Measurements from ENCODE around the gene SH2D6. TPM values are rescaled to one million over a fixed set of nuclear protein-coding genes. Genes with fewer than 3 reads are reported as not detected.

SH2D6 gene
- total and polyA plus RNA-seq, 9 of the 15 experiments (the other 6 are each of a cell fraction or from before 2014, with no cell fraction given) = 0.07 to 0.76 (median 0.33) TPM; not detected in 2

GRCh38 chr2:85388878-85389538 lies 29.5 kb upstream of the SH2D6 start:
- BruUV-seq (replicated peaks) = no TSS peak
- intact Hi-C loops (cut with micrococcal nuclease) = no loop called here
- ChIA-PET POLR2A (interaction anchor here (0.7 to 63.9 kb wide), 5 partner anchors 17 to 157 kb away, joined by 3 to 1576 read pairs (median 3); partner anchors contain the start of gene MAT2A), CTCF (ENCODE audit: low intra/inter-chr PET ratio) (no interaction called here)
- WGBS (ENCODE audit: insufficient coverage, low coverage, missing lambda C conversion rate) = 49% methylated on average over 8 of the region's 9 CpGs
- FAIRE-seq = no peak
- peaks cover 17% of the 10 kb centered on the region; the same call in 2 of the 3 replicates for H3K36me3 ChIP-seq (ENCODE audit: control insufficient read depth, insufficient read depth, low read length)
- H3K4me3 ChIP-seq = no peak overlapping the region
- H3K27me3 ChIP-seq (ENCODE audit: control insufficient read depth in 2 of 2, insufficient read depth in 2 of 2, low read length in 2 of 2) = no peaks in the 10 kb centered on the region
- H3K79me2 ChIP-seq (ENCODE audit: control insufficient read depth, insufficient read depth, low read length) = no peaks in the 10 kb centered on the region
- no peak for DNase-seq (ENCODE audit: extremely low read depth in 1 of 4, low spot score in 3 of 4)
- H3K9me3 ChIP-seq (replicated peaks; ENCODE audit: control insufficient read depth, insufficient read depth, low read depth, low read length) = no peaks in the 10 kb centered on the region
- H3K9me1 ChIP-seq (ENCODE audit: control insufficient read depth, insufficient read depth, low read length) = no peaks in the 10 kb centered on the region
- H3K4me1 ChIP-seq (replicated peaks in 1 of 2; ENCODE audit: control insufficient read depth in 2 of 2, insufficient read depth in 2 of 2, low read length in 2 of 2) = peaks cover 0 to 5% of the 10 kb centered on the region in 2 experiments; a peak in 2 of 5 replicates
- H4K20me1 ChIP-seq (replicated peaks; ENCODE audit: control insufficient read depth, insufficient read depth, low read length) = no peaks in the 10 kb centered on the region
- H3K4me2 ChIP-seq (ENCODE audit: insufficient read depth, low read length) = no peak overlapping the region
- no peak for ATAC-seq
- no peak overlapping the region for H3K27ac ChIP-seq (ENCODE audit: extremely low read depth, low read depth, low read length)
- H3K9ac ChIP-seq (ENCODE audit: insufficient read depth in 1 of 2, low read depth in 2 of 2, low read length in 2 of 2) = no peak overlapping the region; a peak in 1 of 4 replicates
- TF ChIP-seq, protein P1, sequence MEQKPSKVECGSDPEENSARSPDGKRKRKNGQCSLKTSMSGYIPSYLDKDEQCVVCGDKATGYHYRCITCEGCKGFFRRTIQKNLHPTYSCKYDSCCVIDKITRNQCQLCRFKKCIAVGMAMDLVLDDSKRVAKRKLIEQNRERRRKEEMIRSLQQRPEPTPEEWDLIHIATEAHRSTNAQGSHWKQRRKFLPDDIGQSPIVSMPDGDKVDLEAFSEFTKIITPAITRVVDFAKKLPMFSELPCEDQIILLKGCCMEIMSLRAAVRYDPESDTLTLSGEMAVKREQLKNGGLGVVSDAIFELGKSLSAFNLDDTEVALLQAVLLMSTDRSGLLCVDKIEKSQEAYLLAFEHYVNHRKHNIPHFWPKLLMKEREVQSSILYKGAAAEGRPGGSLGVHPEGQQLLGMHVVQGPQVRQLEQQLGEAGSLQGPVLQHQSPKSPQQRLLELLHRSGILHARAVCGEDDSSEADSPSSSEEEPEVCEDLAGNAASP (IDR thresholded peaks at IDR 0.05) = no peak
- TF ChIP-seq ZNF584 (CRISPR knock-in tag; IDR thresholded peaks at IDR 0.05; ENCODE audit: low read depth) (no peak), KDM2B (CRISPR knock-in tag; IDR thresholded peaks at IDR 0.05) (no peak), RBFOX2 (IDR thresholded peaks at IDR 0.05; ENCODE audit: low read depth, low read length) (no peak), SUPT5H (IDR thresholded peaks at IDR 0.05) (no peak), ZFPM2 (CRISPR knock-in tag; IDR thresholded peaks at IDR 0.05) (no peak), RREB1 (CRISPR knock-in tag; IDR thresholded peaks at IDR 0.05) (no peak)
- TF ChIP-seq, protein P2, sequence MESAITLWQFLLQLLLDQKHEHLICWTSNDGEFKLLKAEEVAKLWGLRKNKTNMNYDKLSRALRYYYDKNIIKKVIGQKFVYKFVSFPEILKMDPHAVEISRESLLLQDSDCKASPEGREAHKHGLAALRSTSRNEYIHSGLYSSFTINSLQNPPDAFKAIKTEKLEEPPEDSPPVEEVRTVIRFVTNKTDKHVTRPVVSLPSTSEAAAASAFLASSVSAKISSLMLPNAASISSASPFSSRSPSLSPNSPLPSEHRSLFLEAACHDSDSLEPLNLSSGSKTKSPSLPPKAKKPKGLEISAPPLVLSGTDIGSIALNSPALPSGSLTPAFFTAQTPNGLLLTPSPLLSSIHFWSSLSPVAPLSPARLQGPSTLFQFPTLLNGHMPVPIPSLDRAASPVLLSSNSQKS (CRISPR knock-in tag; IDR thresholded peaks at IDR 0.05) = no peak
- TF ChIP-seq, protein P3, sequence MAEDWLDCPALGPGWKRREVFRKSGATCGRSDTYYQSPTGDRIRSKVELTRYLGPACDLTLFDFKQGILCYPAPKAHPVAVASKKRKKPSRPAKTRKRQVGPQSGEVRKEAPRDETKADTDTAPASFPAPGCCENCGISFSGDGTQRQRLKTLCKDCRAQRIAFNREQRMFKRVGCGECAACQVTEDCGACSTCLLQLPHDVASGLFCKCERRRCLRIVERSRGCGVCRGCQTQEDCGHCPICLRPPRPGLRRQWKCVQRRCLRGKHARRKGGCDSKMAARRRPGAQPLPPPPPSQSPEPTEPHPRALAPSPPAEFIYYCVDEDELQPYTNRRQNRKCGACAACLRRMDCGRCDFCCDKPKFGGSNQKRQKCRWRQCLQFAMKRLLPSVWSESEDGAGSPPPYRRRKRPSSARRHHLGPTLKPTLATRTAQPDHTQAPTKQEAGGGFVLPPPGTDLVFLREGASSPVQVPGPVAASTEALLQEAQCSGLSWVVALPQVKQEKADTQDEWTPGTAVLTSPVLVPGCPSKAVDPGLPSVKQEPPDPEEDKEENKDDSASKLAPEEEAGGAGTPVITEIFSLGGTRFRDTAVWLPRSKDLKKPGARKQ (CRISPR knock-in tag; IDR thresholded peaks at IDR 0.05) = no peak
- TF ChIP-seq, protein P4, sequence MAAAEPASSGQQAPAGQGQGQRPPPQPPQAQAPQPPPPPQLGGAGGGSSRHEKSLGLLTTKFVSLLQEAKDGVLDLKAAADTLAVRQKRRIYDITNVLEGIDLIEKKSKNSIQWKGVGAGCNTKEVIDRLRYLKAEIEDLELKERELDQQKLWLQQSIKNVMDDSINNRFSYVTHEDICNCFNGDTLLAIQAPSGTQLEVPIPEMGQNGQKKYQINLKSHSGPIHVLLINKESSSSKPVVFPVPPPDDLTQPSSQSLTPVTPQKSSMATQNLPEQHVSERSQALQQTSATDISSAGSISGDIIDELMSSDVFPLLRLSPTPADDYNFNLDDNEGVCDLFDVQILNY (CRISPR knock-in tag; IDR thresholded peaks at IDR 0.05) = no peak
- in situ Hi-C loops (cut with MboI) = no loop called here
- no peak overlapping the region for H2AFZ ChIP-seq (ENCODE audit: low read depth, low read length)

Measured in K562 (cell line).